Measurements from ENCODE around the gene USP28.

DNA sequence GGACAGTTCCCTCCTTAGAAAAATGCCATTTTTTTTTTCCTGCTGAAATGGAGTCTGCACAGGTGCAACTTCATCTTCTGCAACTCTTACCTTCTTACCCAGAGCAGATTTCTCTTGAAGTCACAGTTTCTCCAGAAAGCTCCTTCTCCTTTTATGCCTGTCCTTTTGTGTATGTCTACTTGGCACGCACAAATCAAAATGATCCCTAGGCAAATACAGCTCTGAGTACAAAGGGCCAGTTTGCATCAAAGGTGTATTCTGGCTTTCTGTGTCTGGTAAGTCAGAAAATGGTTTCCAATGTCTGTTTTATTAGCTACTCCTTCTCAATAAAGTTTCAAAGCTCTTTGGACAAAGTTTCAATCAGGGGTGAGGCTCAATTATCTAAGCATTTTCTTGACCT, 93.2 kb downstream of the USP28 start:
- TF ChIP-seq, protein P1, sequence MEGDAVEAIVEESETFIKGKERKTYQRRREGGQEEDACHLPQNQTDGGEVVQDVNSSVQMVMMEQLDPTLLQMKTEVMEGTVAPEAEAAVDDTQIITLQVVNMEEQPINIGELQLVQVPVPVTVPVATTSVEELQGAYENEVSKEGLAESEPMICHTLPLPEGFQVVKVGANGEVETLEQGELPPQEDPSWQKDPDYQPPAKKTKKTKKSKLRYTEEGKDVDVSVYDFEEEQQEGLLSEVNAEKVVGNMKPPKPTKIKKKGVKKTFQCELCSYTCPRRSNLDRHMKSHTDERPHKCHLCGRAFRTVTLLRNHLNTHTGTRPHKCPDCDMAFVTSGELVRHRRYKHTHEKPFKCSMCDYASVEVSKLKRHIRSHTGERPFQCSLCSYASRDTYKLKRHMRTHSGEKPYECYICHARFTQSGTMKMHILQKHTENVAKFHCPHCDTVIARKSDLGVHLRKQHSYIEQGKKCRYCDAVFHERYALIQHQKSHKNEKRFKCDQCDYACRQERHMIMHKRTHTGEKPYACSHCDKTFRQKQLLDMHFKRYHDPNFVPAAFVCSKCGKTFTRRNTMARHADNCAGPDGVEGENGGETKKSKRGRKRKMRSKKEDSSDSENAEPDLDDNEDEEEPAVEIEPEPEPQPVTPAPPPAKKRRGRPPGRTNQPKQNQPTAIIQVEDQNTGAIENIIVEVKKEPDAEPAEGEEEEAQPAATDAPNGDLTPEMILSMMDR (IDR thresholded peaks at IDR 0.05; ENCODE audit: insufficient read depth, low read depth, low read length), result no peak
- TF ChIP-seq EZH2 (IDR thresholded peaks at IDR 0.05; ENCODE audit: insufficient read depth, low read length), result no peak
